ENCODE measurements around the gene HS3ST4.

DNA sequence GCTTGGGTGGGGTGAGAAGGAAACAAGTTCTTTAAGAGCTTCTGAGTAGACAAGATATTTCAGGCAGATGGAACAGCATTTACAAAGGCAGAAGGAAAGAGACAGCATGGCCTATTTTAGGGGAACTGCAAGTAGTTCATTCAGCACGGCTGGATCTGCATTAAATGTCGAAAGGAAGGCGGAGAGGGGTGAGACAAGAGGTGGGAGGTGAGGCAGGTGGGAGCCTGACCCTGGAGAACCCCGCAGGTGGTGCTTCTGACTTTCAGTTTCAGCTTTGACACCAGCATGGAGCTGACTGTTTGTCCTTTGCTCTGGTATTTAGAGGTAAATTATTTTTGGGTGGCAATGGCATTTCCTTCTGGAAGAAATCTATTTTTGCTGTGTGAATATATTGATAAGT lies 194.8 kb downstream of the HS3ST4 start:
- TF ChIP-seq POLR2A (IDR thresholded peaks at IDR 0.05) = no peak
- TF ChIP-seq, protein P1, sequence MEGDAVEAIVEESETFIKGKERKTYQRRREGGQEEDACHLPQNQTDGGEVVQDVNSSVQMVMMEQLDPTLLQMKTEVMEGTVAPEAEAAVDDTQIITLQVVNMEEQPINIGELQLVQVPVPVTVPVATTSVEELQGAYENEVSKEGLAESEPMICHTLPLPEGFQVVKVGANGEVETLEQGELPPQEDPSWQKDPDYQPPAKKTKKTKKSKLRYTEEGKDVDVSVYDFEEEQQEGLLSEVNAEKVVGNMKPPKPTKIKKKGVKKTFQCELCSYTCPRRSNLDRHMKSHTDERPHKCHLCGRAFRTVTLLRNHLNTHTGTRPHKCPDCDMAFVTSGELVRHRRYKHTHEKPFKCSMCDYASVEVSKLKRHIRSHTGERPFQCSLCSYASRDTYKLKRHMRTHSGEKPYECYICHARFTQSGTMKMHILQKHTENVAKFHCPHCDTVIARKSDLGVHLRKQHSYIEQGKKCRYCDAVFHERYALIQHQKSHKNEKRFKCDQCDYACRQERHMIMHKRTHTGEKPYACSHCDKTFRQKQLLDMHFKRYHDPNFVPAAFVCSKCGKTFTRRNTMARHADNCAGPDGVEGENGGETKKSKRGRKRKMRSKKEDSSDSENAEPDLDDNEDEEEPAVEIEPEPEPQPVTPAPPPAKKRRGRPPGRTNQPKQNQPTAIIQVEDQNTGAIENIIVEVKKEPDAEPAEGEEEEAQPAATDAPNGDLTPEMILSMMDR (IDR thresholded peaks at IDR 0.05) = no peak
